ENCODE measurements around the gene CCDC192.

The CCDC192 gene

GRCh38 chr5:127793879-127794278 is 90.7 kb downstream of the CCDC192 start:
- Histone ChIP-seq H3K36me3 (replicated peaks; ENCODE audit: low read depth, low read length) (no peaks in the 10 kb centered on the region), H4K20me1 (ENCODE audit: insufficient read depth, low read length) (no peaks in the 10 kb centered on the region), H3K4me2 (ENCODE audit: low read length) (no peak overlapping the region), H3K27me3 (ENCODE audit: low read depth, low read length) (no peaks in the 10 kb centered on the region), H3K9ac (ENCODE audit: low read length) (no peak overlapping the region), H2AFZ (ENCODE audit: low read depth, low read length) (no peak overlapping the region), H3K9me3 (ENCODE audit: insufficient read depth, low read length) (no peaks in the 10 kb centered on the region), H3K4me1 (ENCODE audit: low read length) (no peaks in the 10 kb centered on the region), H3K79me2 (ENCODE audit: low read length) (no peaks in the 10 kb centered on the region), H3K4me3 (ENCODE audit: low read length) (no peak overlapping the region), H3K27ac (ENCODE audit: low read length) (no peak overlapping the region)
- TF ChIP-seq CTCF (IDR thresholded peaks at IDR 0.05; ENCODE audit: low read depth, low read length) (no peak), EZH2phosphoT487 (IDR thresholded peaks at IDR 0.05; ENCODE audit: low read depth) (no peak)

GRCh38 chr5:127796211-127796610 is 93.0 kb downstream of the CCDC192 start:
- no peak overlapping the region for H2AFZ ChIP-seq (ENCODE audit: low read depth, low read length)
- H3K4me3 ChIP-seq (ENCODE audit: low read length): no peak overlapping the region
- H3K4me2 ChIP-seq (ENCODE audit: low read length): no peak overlapping the region
- no peaks in the 10 kb centered on the region for H3K36me3 ChIP-seq (replicated peaks; ENCODE audit: low read depth, low read length)
- H3K27ac ChIP-seq (ENCODE audit: low read length): no peak overlapping the region
- no peak overlapping the region for H3K9ac ChIP-seq (ENCODE audit: low read length)
- no peaks in the 10 kb centered on the region for H3K9me3 ChIP-seq (ENCODE audit: insufficient read depth, low read length)
- H3K79me2 ChIP-seq (ENCODE audit: low read length): no peaks in the 10 kb centered on the region
- TF ChIP-seq EZH2phosphoT487 (IDR thresholded peaks at IDR 0.05; ENCODE audit: low read depth) (no peak), CTCF (IDR thresholded peaks at IDR 0.05; ENCODE audit: low read depth, low read length) (no peak)
- no peaks in the 10 kb centered on the region for H3K4me1 ChIP-seq (ENCODE audit: low read length)
- H3K27me3 ChIP-seq (ENCODE audit: low read depth, low read length): no peaks in the 10 kb centered on the region
- H4K20me1 ChIP-seq (ENCODE audit: insufficient read depth, low read length): no peaks in the 10 kb centered on the region

GRCh38 chr5:127799293-127799905 is 96.2 kb downstream of the CCDC192 start:
- no peak overlapping the region for H3K9ac ChIP-seq (ENCODE audit: low read length)
- H3K4me1 ChIP-seq (ENCODE audit: low read length): no peaks in the 10 kb centered on the region
- H3K27me3 ChIP-seq (ENCODE audit: low read depth, low read length): no peaks in the 10 kb centered on the region
- no peak overlapping the region for H3K27ac ChIP-seq (ENCODE audit: low read length)
- TF ChIP-seq EZH2phosphoT487 (IDR thresholded peaks at IDR 0.05; ENCODE audit: low read depth) (no peak), CTCF (IDR thresholded peaks at IDR 0.05; ENCODE audit: low read depth, low read length) (no peak)
- no peaks in the 10 kb centered on the region for H3K79me2 ChIP-seq (ENCODE audit: low read length)
- H3K9me3 ChIP-seq (ENCODE audit: insufficient read depth, low read length): no peaks in the 10 kb centered on the region
- H4K20me1 ChIP-seq (ENCODE audit: insufficient read depth, low read length): no peaks in the 10 kb centered on the region
- no peak overlapping the region for H3K4me2 ChIP-seq (ENCODE audit: low read length)
- no peak overlapping the region for H2AFZ ChIP-seq (ENCODE audit: low read depth, low read length)
- no peak overlapping the region for H3K4me3 ChIP-seq (ENCODE audit: low read length)
- H3K36me3 ChIP-seq (replicated peaks; ENCODE audit: low read depth, low read length): no peaks in the 10 kb centered on the region

- Histone ChIP-seq H4K20me1 (ENCODE audit: insufficient read depth, low read length) (no peaks in the 10 kb centered on the region), H3K36me3 (replicated peaks; ENCODE audit: low read depth, low read length) (no peaks in the 10 kb centered on the region), H3K9ac (ENCODE audit: low read length) (no peak overlapping the region), H3K27me3 (ENCODE audit: low read depth, low read length) (no peaks in the 10 kb centered on the region), H3K27ac (ENCODE audit: low read length) (no peak overlapping the region), H3K4me1 (ENCODE audit: low read length) (peaks cover 8% of the 10 kb centered on the region), H3K4me3 (ENCODE audit: low read length) (no peak overlapping the region), H3K79me2 (ENCODE audit: low read length) (no peaks in the 10 kb centered on the region), H2AFZ (ENCODE audit: low read depth, low read length) (no peak overlapping the region), H3K9me3 (ENCODE audit: insufficient read depth, low read length) (no peaks in the 10 kb centered on the region), H3K4me2 (ENCODE audit: low read length) (no peak overlapping the region)
- TF ChIP-seq CTCF (IDR thresholded peaks at IDR 0.05; ENCODE audit: low read depth, low read length): no peak
- no peak for TF ChIP-seq EZH2phosphoT487 (IDR thresholded peaks at IDR 0.05; ENCODE audit: low read depth)
These were observed 98.7 kb downstream of the CCDC192 start for GRCh38 chr5:127801751-127802476.
